Cerebellar nuclear complex (tissue), 1 donor: ENCODE measurements around the gene DIS3L2.

Source experiments
- DNase-seq, 2 experiments: peaks; one replicate each; lab custom pipeline; 2025; lab: John Stamatoyannopoulos, UW

Gene DIS3L2

GRCh38 chr2:232264081-232264480 is 302.6 kb downstream of the DIS3L2 start:
- no peak for DNase-seq

- DNase-seq: no peak
Observed at GRCh38 chr2:232265329-232265728, 303.8 kb downstream of the DIS3L2 start.

DNA sequence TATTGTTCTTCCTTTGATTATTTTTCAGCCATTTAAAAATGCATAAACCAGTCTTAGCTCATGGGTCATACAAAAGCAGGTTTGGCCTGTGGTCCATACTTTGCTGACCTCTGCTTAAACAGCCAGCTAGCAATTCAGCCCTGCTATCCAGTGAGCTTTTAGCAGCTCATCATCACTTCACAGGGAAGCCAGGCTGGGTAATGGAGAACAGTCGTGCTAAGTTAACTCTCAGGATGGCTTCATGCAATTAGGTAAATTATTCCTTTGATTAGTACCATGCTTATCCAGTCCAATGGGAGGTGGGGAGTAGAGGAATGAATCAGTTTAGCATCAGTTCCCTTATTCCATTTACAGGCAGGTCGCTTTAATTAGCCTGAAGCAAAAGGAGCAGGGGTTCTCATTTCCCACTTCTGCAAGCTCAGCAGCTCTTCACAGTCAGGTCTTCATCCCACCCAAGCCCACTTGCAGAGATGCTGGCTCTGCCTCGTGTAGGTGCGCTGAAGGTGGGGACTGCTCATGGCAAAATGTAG is 307.2 kb downstream of the DIS3L2 start:
- no peak for DNase-seq

DNA sequence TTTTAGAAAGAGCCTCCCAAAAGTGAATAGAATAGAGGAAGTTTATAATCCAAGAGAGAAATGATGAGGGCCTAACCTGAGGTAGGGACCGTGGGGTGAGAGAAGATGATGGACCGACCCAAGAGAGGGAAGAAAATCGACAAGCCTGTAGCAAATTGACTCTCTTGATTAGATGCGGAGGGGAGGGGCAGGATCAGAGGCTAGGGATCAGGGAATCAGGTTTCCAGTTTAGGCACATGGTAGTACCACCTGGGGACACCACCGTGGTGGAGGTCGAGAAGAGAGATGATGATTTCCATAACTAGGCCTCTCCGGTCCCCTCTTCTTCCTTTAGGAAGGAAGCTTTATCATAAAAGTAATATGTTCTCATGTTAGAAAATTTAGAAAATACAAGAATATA is 308.4 kb downstream of the DIS3L2 start:
- no peak for DNase-seq

DNA sequence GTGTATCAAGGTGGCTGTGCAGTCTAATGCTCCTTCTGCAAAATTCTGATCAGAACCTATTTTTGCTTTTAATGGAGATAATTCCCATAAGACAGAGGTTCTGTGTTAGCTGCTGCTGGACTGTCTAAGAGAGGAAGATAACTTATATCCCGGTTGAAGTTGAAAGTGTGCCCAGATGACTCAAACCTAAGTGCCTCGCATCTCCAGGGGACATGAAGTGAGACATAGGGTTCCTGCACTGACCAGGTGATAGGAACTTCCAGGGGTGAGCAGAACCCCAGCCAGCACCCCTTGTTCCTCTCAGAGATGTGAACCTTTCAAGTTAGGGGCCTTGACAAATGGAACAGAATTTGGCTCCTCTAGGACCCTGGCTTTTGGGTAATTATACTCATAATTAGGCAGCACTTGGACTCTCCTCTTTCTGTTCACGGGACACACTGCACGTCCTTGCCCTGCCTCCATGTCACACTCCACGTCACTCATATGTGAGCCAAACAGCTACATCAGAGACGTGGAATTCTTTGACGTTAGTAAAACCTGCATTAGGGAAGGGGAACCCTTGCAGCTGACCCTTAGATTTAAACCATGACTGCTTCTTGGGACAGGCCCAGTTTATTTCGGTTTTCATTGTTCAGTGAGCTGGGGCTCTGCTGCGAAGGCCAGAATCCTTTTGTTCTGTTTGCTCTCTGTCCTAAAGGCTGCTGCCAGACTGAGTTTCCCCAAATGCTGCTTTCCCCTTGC is 312.6 kb downstream of the DIS3L2 start:
- no peak for DNase-seq

- no peak for DNase-seq
Observed at GRCh38 chr2:232275670-232276069, 314.2 kb downstream of the DIS3L2 start.

DNA sequence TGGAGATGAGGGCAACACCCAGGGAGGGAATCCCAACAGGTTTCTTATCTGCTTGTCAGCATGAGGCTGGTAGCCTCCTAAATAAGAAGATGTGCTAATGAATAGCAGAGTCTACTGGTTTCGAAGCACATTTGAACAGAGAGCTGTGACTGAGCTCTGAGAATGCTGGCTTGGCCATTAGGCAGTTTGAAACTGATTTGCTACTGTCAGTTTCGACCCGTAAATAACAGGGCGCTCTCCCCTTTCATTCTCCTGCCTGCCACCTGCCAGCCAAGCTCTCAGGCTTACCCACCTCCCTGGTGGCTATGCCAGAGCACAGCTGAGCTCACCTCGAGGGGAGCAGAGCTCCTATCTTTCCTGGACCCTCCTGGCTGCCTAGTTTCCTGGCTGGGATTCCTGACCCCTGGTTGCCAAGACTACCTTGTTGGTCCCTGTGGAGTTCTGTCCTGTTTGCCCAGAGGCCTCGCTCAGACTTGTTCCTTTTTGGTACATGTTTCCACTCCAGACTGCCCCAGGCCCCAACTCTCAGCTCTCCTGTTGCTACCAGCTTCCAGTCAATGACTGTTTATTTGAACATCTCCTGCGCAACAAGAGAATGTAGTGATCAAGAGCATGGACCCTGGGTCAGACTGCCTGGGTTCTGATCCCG is 314.7 kb downstream of the DIS3L2 start:
- DNase-seq: no peak

DNA sequence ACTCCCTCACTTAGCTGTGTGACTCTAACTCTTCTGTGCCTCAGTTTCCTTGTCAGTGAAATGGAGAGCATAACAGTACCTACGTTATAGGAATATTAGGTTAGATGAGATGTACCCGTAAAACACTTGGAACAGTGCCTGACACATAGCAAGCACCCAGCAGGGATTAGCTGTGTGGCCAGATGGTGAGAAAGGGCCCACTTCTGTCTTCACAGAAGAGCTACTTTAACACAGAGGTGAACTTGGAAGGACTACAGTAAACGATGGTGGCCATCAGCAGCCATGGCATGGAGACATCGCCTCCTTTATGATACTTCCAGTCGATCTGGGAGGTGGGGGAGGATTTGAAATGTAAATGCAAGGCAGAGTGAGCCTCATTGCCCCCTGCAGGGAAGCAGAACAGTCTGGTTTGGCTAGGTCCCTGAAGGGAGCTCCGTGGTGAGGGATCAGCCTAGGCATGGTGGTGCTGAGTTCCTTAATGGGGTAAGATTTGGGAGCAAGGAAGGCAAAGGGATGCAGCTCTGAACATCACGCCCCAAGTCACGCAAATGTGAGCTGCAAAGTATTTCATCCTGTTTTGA is 315.3 kb downstream of the DIS3L2 start:
- no peak for DNase-seq

DNA sequence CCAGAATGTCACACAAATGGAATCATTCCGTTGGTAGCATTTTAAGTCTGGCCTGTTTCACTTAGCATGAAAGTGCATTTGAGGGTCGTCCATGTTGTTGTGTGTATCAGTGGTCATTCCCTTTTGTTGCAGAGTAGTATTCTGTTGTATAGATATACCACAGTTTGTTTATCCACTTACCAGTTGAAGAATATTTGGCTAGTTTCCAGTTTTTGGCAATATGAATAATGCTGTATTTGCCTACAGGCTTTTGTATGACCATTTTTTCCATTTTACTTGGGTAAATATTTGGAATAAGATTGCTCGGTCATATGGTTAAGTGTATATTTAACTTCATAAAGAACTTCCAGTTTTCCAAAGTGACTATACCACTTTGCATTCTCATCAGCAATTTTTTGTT is 317.0 kb downstream of the DIS3L2 start:
- DNase-seq: no peak

GRCh38 chr2:232280341-232280740 is 318.8 kb downstream of the DIS3L2 start:
- no peak for DNase-seq

DNA sequence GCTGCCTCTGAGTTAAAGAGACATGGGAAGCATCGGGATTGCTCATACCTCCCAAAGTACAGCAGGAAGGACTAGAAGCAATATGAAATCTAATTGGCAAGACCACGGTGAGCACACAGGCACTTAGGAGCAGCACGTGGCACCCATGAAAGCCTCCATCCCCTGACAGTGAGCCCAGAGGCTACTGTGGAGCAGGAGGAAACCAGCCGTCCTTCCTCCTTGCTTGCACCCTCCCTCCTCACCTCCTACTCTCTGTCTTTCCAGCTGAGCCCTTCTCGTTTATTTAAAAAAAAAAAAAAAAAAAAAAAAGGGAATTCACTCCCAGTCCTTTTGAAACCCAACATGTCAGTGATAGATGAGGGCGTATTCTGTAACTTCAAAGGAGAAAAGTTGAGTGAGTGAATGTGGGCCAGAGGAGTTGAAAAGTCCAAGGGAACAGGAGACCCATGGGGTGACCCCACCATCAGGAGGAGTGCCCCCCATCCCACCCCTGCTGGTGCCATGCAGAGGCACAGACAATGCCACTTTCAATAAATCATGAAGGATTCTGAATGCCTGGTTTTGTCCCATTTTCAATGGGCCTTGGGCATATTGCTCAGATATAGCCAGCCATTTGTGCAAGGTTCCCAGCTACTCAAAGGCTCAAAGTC is 320.5 kb downstream of the DIS3L2 start:
- no peak for DNase-seq

DNA sequence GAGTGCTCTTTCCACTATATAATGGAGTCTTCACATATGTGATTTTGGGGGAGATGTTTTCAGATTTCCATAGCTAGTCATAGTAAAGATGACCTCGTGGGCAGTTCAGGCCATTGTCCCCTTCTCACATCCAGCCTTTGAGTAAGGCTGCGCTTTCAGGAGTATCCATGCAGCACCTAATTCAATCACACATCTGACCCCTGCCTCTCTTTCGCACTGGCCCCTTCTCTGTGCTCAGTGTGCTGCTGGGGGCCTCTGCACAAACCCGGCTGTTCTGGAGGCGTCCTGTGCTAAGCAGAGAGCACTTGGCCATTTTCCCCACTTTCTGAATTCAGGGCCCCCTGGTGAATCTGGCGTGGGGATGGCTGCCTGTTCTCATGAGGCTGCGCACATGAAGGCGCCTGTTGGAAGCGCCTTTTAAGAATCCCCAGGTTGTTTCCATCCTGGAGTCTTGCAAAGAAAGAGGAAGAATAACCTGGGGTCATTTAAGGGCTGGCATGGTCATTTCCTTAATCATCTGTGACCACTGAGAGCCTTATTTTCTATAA is 321.1 kb downstream of the DIS3L2 start:
- no peak for DNase-seq

DNA sequence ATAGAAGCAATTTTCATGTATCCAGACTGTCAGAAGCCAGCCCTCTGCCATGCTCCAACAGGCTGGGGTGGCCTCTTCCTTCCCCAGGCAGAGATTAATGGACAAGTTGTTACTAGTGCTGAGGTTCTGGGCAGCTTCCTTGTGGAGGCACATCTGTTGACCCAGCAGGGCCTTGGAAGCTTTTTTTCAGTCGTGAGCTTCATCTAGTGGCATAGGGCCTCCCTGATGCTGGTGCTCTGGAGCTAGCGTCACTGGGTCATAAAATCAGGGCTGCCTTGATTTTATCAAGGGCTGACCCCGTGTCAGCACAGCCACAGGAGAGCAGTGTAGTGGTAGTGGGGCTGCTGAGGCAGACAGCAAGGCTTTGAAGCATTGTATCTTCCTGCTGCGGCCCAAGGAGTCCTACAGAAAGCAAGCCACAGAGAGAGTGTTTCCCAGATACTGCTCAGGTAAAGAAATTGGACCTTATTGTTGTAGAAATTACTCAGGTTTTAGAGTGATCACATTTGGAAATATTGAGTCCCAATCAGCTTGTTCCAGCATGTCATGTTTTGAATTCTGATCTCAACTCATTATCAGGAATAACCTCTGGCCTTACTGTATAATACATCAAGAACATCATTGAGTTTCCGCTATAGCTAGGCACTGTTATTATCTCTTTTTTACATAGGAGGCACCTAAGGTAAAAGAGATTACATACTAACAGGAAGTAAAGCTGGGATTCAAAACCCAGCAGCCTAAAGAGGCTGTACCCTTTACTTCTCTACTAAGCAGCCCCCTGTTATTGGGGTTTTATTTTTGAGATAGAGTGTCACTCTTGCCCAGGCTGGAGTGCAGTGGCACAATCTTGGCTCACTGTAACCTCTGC is 324.7 kb downstream of the DIS3L2 start:
- DNase-seq: no peak

DNA sequence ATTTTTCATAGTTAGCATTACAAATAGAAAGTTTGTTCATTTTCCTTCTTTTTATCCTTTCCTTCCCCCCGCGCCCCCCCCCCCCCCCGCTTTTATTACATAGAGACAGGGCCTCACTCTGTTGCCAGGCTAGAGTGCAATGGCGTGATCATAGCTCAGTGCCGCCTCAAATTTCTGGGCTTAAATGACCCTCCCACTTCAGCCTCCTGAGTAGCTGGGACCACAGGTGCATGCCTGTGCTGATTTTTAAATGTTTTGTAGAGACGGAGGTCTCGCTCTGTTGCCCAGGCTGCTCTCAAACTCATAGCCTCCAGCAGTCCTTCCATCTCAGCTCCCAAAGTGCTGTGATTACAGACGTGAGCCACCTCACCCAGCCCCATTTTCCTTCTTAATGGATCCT is 325.8 kb downstream of the DIS3L2 start:
- DNase-seq: no peak

DNA sequence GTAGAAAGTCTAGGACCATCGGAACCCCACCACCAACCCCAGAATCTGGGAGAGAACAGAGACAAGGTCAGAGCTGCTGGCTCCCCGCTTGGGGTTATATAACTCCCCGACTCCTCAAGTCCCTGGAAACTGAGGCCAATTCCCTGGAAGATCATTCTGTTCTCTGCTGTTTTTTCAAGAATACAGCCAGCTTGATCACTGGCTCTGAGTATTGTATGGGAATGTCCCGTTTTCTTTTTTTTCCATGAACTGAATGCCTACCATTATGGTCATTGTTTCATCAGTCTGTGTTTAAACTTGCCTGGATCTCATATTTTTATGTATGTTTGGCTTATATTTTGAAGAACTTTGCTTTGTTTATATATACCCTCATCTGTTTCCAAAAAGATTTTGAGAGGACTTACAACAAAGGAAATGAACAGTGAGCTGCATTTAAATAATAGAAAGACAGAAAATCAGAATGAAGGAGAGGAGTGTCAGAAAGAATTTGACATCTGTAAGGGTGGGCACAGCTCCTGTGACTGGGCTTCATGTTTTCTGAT is 327.0 kb downstream of the DIS3L2 start:
- no peak for DNase-seq

- DNase-seq: no peak
Observed at GRCh38 chr2:232290668-232291067, 329.2 kb downstream of the DIS3L2 start.

DNA sequence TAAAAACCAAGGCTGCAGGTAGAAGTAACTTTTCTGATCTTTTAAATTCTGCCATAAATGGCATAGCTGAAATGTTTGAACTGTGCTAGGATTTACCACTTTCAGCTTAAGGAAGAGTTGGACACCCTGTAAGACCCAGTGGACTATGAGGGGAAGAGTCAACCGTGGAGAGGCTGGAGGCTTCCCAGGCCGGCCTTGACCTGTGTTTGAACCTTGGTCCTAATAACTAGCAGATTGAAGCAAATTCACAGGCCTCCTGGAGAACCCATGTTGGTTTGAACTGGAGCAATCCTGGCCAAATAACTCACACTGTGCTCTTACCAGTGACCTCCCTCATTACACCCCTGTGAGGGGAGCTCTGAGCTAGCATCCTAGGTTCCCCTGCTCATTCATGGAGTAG is 329.8 kb downstream of the DIS3L2 start:
- no peak for DNase-seq

GRCh38 chr2:232292395-232293154 is 331.1 kb downstream of the DIS3L2 start:
- no peak for DNase-seq

DNA sequence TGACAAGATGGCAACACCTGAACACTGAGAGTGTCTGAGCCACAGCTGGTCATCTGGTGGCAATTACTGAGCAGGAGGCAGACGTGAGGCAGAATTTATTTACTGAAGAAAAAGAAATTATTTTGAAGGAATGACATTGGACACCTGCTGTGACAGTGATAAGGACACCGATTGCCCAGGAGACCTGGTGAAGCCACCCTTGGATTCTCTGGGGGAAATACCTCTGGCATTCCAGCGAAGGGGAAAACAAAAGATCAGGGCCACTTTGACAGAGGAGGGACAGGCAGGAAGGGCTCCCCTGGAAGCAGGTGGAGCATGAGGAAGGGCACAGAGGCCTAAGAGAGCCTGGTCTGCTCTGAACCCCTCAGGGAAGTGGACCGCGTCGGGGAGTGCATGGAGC is 331.7 kb downstream of the DIS3L2 start:
- no peak for DNase-seq

- DNase-seq: no peak
Observed at GRCh38 chr2:232295971-232296370, 334.5 kb downstream of the DIS3L2 start.
